HG02870 (cell line): Measurements from ENCODE around the gene ARTN.

Experiments
- ATAC-seq: cut with Tn5 transposase; IDR thresholded peaks from one replicate; pipeline ENCODE4 v1.9.1; 2021; ENCODE audit warnings: mild to moderate bottlenecking, moderate library complexity; ENCODE audit not compliant: unreplicated experiment

ARTN gene

GRCh38 chr1:43921022-43921421 lies 12.6 kb upstream of the ARTN start:
- no peak for ATAC-seq

GRCh38 chr1:43924516-43924915 lies 9.1 kb upstream of the ARTN start:
- no peak for ATAC-seq

- no peak for ATAC-seq
These were observed 7.8 kb upstream of the ARTN start for GRCh38 chr1:43925846-43926245.

- ATAC-seq = no peak
These were observed 3.2 kb upstream of the ARTN start for GRCh38 chr1:43930168-43930948.

GRCh38 chr1:43930949-43931275 lies 2.7 kb upstream of the ARTN start:
- no peak for ATAC-seq

- ATAC-seq = no peak
These were observed 1.6 kb upstream of the ARTN start for GRCh38 chr1:43931711-43932660.

GRCh38 chr1:43932786-43933385 lies 715 bp upstream of the ARTN start:
- ATAC-seq = no peak

- ATAC-seq = no peak
These were observed 742 bp downstream of the ARTN start for GRCh38 chr1:43934101-43934985.

GRCh38 chr1:43934986-43935324 lies 1.4 kb downstream of the ARTN start:
- no peak for ATAC-seq

- ATAC-seq = no peak
These were observed 2.3 kb downstream of the ARTN start for GRCh38 chr1:43935711-43936427.

GRCh38 chr1:43936431-43937151 lies 3.0 kb downstream of the ARTN start:
- ATAC-seq = no peak

- no peak for ATAC-seq
These were observed 3.7 kb downstream of the ARTN start for GRCh38 chr1:43937179-43937865.

GRCh38 chr1:43938383-43938782 lies 4.8 kb downstream of the ARTN start:
- ATAC-seq = no peak

GRCh38 chr1:43938892-43939587 lies 5.4 kb downstream of the ARTN start:
- no peak for ATAC-seq

GRCh38 chr1:43942411-43942810 lies 8.8 kb downstream of the ARTN start:
- no peak for ATAC-seq

- ATAC-seq = no peak
These were observed 11.3 kb downstream of the ARTN start for GRCh38 chr1:43944860-43945259.

- ATAC-seq = no peak
These were observed 12.2 kb downstream of the ARTN start for GRCh38 chr1:43945674-43946235.
